Pons (tissue), 1 donor: Measurements from ENCODE around the gene MPST.

ENCODE experiments used
- DNase-seq: peaks from one replicate; pipeline ENCODE4 v3.0.0-alpha.2; 2016; ENCODE audit warnings: low spot score

Gene MPST

GRCh38 chr22:37079158-37079557 lies 59.6 kb downstream of the MPST start:
- no peak for DNase-seq
